ENCODE results near the gene GRAP2. TPM values are rescaled to one million over a fixed set of nuclear protein-coding genes. Genes with fewer than 3 reads are reported as not detected.

The GRAP2 gene
- total and polyA plus RNA-seq, 2 of the 8 experiments (the other 6 are each of a cell fraction or from before 2014, with no cell fraction given), result 0.08 TPM; not detected in 1

GRCh38 chr22:39871008-39871798 is 29.7 kb upstream of the GRAP2 start (continued):
- no peak for TF ChIP-seq POLR2AphosphoS5 (IDR thresholded peaks at IDR 0.05; ENCODE audit: low read depth, low read length)
- no peak for TF ChIP-seq SIX5 (IDR thresholded peaks at IDR 0.05; ENCODE audit: low read depth, low read length)
- no peak for TF ChIP-seq JUND (IDR thresholded peaks at IDR 0.05; ENCODE audit: low read length)
- no peak for TF ChIP-seq TEAD4 (IDR thresholded peaks at IDR 0.05; ENCODE audit: low read depth, low read length)

Measured in H1 (cell line).